K562 (cell line): Measurements from ENCODE around the gene SENP3. TPM values are rescaled to one million over a fixed set of nuclear protein-coding genes. Genes with fewer than 3 reads are reported as not detected.

Experiments used
- ATAC-seq: fragments of 200-7000 bp; cut with Tn5 transposase; 3 replicates; pipeline ENCODE4 v1.9.1; 2020; ENCODE audit warnings: moderate library complexity
- BruUV-seq: library from RNA; stranded (reverse); fragments of 400-500 nt; replicated peaks from 2 replicates; lab custom pipeline; 2021; lab: Mats Ljungman, UMichigan
- CTCF ChIA-PET: fragments of 300-600 bp; formaldehyde crosslinking; extraction: SDS; loops from one replicate; lab custom pipeline; 2021; ENCODE audit warnings: low intra/inter-chr PET ratio; lab: Yijun Ruan, JAX
- POLR2A ChIA-PET: fragments of 300-600, 350-650 bp; sonication (Branson Sonifier 250); formaldehyde crosslinking; extraction: SDS; loops from one replicate; lab custom pipeline; 2021; ENCODE audit warnings: antibody characterized with exemption, inconsistent platforms; lab: Yijun Ruan, JAX
- DNase-seq, 4 experiments: peaks; one replicate each; pipeline versions ENCODE4 v3.0.0 to v3.0.0-alpha.2; 2011 to 2018; ENCODE audit warnings: low spot score in 3 of 4, mixed read lengths in 3 of 4; ENCODE audit errors: extremely low read depth in 1 of 4
- FAIRE-seq: peaks from 2 replicates; lab custom pipeline; 2011; peaks lifted over from hg19 to GRCh38; lab: Jason Lieb, UNC
- H2AFZ ChIP-seq: 2 replicates; pipeline ENCODE4 v1.6.0; 2011; ENCODE audit warnings: low read depth, low read length, control low read depth, inconsistent platforms
- H3K27ac ChIP-seq: fragments of 200-600 bp; 3 replicates; pipeline ENCODE4 v1.8.0; 2011; ENCODE audit warnings: low read depth, mild to moderate bottlenecking, control low read depth, inconsistent platforms, low read length, moderate library complexity, mixed read lengths; ENCODE audit errors: extremely low read depth
- H3K27me3 ChIP-seq, 2 experiments: fragments of 300-600 bp in 1 of 2; 2 replicates in 1 of 2; 3 replicates in 1 of 2; pipeline versions ENCODE4 v1.6.0 to v1.8.0; 2011; ENCODE audit warnings: inconsistent platforms in 2 of 2, low read length in 2 of 2, mild to moderate bottlenecking in 1 of 2, mixed read lengths in 1 of 2, moderate library complexity in 1 of 2; ENCODE audit not compliant: control insufficient read depth in 2 of 2, insufficient read depth in 2 of 2
- H3K36me3 ChIP-seq: fragments of 300-600 bp; 3 replicates; pipeline ENCODE4 v1.8.0; 2011; ENCODE audit warnings: mild to moderate bottlenecking, low read length, inconsistent platforms; ENCODE audit not compliant: control insufficient read depth, insufficient read depth
- H3K4me1 ChIP-seq, 2 experiments: fragments of 200-600 bp in 1 of 2; replicated peaks in 1 of 2; 2 replicates in 1 of 2; 3 replicates in 1 of 2; pipeline versions ENCODE4 v1.5.1 to v1.8.0; 2011; ENCODE audit warnings: inconsistent platforms in 2 of 2, low read length in 2 of 2, mild to moderate bottlenecking in 1 of 2, mixed read lengths in 1 of 2, moderate library complexity in 1 of 2; ENCODE audit not compliant: control insufficient read depth in 2 of 2, insufficient read depth in 2 of 2
- H3K4me2 ChIP-seq: 2 replicates; pipeline ENCODE4 v1.6.1; 2011; ENCODE audit warnings: low read length, control low read depth, inconsistent platforms, mixed read lengths; ENCODE audit not compliant: insufficient read depth
- H3K4me3 ChIP-seq: fragments of 200-600 bp; sonication (generic), shearing (Covaris generic); 2 replicates; pipeline ENCODE4 v1.5.1; 2016; ENCODE audit warnings: control low read depth, inconsistent platforms
- H3K79me2 ChIP-seq: fragments of 200-600 bp; 3 replicates; pipeline ENCODE4 v1.8.0; 2011; ENCODE audit warnings: low read length, inconsistent platforms; ENCODE audit not compliant: control insufficient read depth, insufficient read depth
- H3K9ac ChIP-seq, 2 experiments: 2 replicates each; pipeline versions ENCODE4 v1.6.0 to v1.6.1; 2011; ENCODE audit warnings: low read depth in 2 of 2, low read length in 2 of 2, control low read depth in 1 of 2, inconsistent platforms in 1 of 2, mild to moderate bottlenecking in 1 of 2, mixed read lengths in 1 of 2; ENCODE audit not compliant: insufficient read depth in 1 of 2
- H3K9me1 ChIP-seq: one replicate; pipeline ENCODE4 v1.6.0; 2011; ENCODE audit warnings: inconsistent platforms, mild to moderate bottlenecking, low read length, moderate library complexity; ENCODE audit not compliant: control insufficient read depth, insufficient read depth
- H3K9me3 ChIP-seq: replicated peaks from 2 replicates; pipeline ENCODE4 v1.5.1; 2011; ENCODE audit warnings: low read depth, low read length, inconsistent platforms; ENCODE audit not compliant: control insufficient read depth, insufficient read depth
- H4K20me1 ChIP-seq: replicated peaks from 2 replicates; pipeline ENCODE4 v1.6.1; 2011; ENCODE audit warnings: low read length, inconsistent platforms, mixed read lengths; ENCODE audit not compliant: control insufficient read depth, insufficient read depth
- ARNT ChIP-seq, 2 experiments: fragments of 450-650 bp; IDR thresholded peaks; 2 replicates each; pipeline ENCODE4 v1.6.1; 2016; ENCODE audit warnings: mild to moderate bottlenecking in 1 of 2
- ATF1 ChIP-seq, 2 experiments: fragments of 450-650 bp in 1 of 2; IDR thresholded peaks; 2 replicates each; pipeline ENCODE4 v1.6.1; 2016; ENCODE audit warnings: missing compliant biosample characterization in 1 of 2, missing genetic modification characterization in 1 of 2
- CBFB ChIP-seq: sonication (generic); formaldehyde crosslinking; IDR thresholded peaks from 2 replicates; pipeline ENCODE4 v1.4.0; 2020; ENCODE audit warnings: mild to moderate bottlenecking, missing genetic modification reagents
- HMGN3 ChIP-seq: IDR thresholded peaks from 2 replicates; pipeline ENCODE4 v1.6.1; 2011; ENCODE audit warnings: borderline replicate concordance, low read depth, mild to moderate bottlenecking, mixed read lengths, low read length; ENCODE audit not compliant: insufficient read length; ENCODE audit errors: extremely low read depth
- POLR2B ChIP-seq: fragments of 450-650 bp; IDR thresholded peaks from 2 replicates; pipeline ENCODE4 v1.6.1; 2018; ENCODE audit warnings: low read depth; ENCODE audit not compliant: partially characterized antibody
- PTBP1 ChIP-seq: fragments of 200-400 bp; formaldehyde crosslinking; IDR thresholded peaks from 2 replicates; pipeline ENCODE4 v1.6.1; 2017; ENCODE audit warnings: low read depth, low read length
- SNAPC5 ChIP-seq: fragments of 250-450 bp; sonication (Bioruptor Pico); IDR thresholded peaks from 2 replicates; pipeline ENCODE4 v1.8.0; 2021; ENCODE audit warnings: moderate library complexity, mild to moderate bottlenecking, inconsistent platforms
- USF1 ChIP-seq: sonication (generic); formaldehyde crosslinking; IDR thresholded peaks from 2 replicates; pipeline ENCODE4 v1.9.0; 2022; ENCODE audit warnings: mild to moderate bottlenecking, missing genetic modification reagents
- ZBTB34 ChIP-seq: fragments of 250-450 bp; sonication (Bioruptor Pico); IDR thresholded peaks from 2 replicates; pipeline ENCODE4 v1.8.0; 2021; ENCODE audit warnings: mild to moderate bottlenecking, moderate library complexity
- ZNF707 ChIP-seq: fragments of 250-450 bp; sonication (Bioruptor Pico); conservative IDR thresholded peaks from 2 replicates; pipeline ENCODE4 v1.8.0; 2022; ENCODE audit warnings: inconsistent platforms, mild to moderate bottlenecking, moderate library complexity
- ZNF740 ChIP-seq, 3 experiments: fragments of 200-800 bp in 1 of 3; sonication (Bioruptor generic) in 1 of 3; sonication (generic) in 1 of 3; formaldehyde crosslinking in 1 of 3; IDR thresholded peaks; 2 replicates each; pipeline versions ENCODE4 v1.6.1 to v1.8.0; 2016 to 2022; ENCODE audit warnings: mild to moderate bottlenecking in 2 of 3, missing compliant biosample characterization in 2 of 3, missing genetic modification characterization in 2 of 3, missing genetic modification reagents in 1 of 3
- ZNF764 ChIP-seq: fragments of 250-450 bp; sonication (Bioruptor Pico); IDR thresholded peaks from 2 replicates; pipeline ENCODE4 v1.4.0; 2020; ENCODE audit warnings: low read depth, mild to moderate bottlenecking, moderate library complexity
- WGBS: fragments of 100-300 bp; shearing (Covaris generic); methylation state at CpG from one replicate; pipeline ENCODE4 v1.1.6; 2016; ENCODE audit warnings: low coverage, mixed read lengths; ENCODE audit not compliant: insufficient coverage; ENCODE audit errors: missing lambda C conversion rate; 5-methylcytosine and 5-hydroxymethylcytosine counted together
- in situ Hi-C: fragments of 300-500 bp; cut with MboI; formaldehyde crosslinking; loops from 4 replicates; pipeline ENCODE4 v1.15.0; 2018; ENCODE audit warnings: inconsistent platforms, mixed read lengths
- intact Hi-C: fragments of 100-400 bp; cut with micrococcal nuclease; formaldehyde crosslinking; loops from 2 replicates; pipeline ENCODE4 v1.14.2; 2022
- polyA plus RNA-seq, 8 experiments: library from polyadenylated mRNA; depleted of rRNA in 4 of 8; stranded (reverse) in 5 of 8; unstranded in 3 of 8; fragments of >200 nt; fragmentation: Nextera tagmentation in 2 of 8; fragmentation: Illumina TruSeq in 1 of 8; extraction: Ambion mirVana in 2 of 8; extraction: Trizol in 1 of 8; gene quantifications; 2 replicates each; pipeline versions ENCODE4 v1.2.1 to v1.2.3, GENCODE V29; 2011 to 2014; ENCODE audit warnings: inconsistent platforms in 1 of 8, missing spikeins in 1 of 8
- total RNA-seq, 7 experiments: library from RNA; depleted of rRNA in 6 of 7; stranded (reverse); fragments of >200 nt in 6 of 7; fragmentation: Illumina TruSeq in 2 of 7; extraction: Trizol in 2 of 7; gene quantifications; 2 replicates each; pipeline versions ENCODE4 v1.2.1 to v1.2.3, GENCODE V29; 2011 to 2021; ENCODE audit warnings: low replicate concordance in 1 of 7
- TF ChIP-seq, protein P1 (sequence below): fragments of 150-350 bp; conservative IDR thresholded peaks from 2 replicates; pipeline ENCODE4 v1.6.1; 2014; ENCODE audit warnings: low read length

SENP3 gene
- total and polyA plus RNA-seq, 9 of the 15 experiments (the other 6 are each of a cell fraction or from before 2014, with no cell fraction given): 0.63 to 102 (median 78.8) TPM

- BruUV-seq: no TSS peak
- H3K4me3 ChIP-seq: peak overlapping the region; percentile 47
- peak overlapping the region; percentile 94 for H3K4me2 ChIP-seq
- CTCF ChIA-PET: no interaction called here
- POLR2A ChIA-PET: interaction anchor here (1.2 to 3.4 kb wide), 3 partner anchors 10 to 104 kb away, joined by 7 to 46 read pairs (median 35); partner anchors contain the start of genes ATP1B2, TP53 and WRAP53
- peak overlapping the region; percentile 99 for H3K27ac ChIP-seq
- ATAC-seq: no peak
- DNase-seq: no peak
- FAIRE-seq: no peak
- in situ Hi-C loops: no loop called here
- no peaks in the 10 kb centered on the region for H3K9me3 ChIP-seq
- 78% methylated on average over 8 of the region's 36 CpGs for WGBS
- H3K79me2 ChIP-seq: peaks cover 75% of the 10 kb centered on the region
- no peaks in the 10 kb centered on the region for H3K9me1 ChIP-seq
- intact Hi-C loops: loop anchor here (5.0 kb wide), 1 partner anchor 35 kb away; no protein-coding TSS in a partner anchor
- H2AFZ ChIP-seq: peak overlapping the region; percentile 98
- H3K4me1 ChIP-seq: peaks cover 58 to 72% of the 10 kb centered on the region in 2 experiments
- H3K9ac ChIP-seq: peak overlapping the region; percentile 96 to 98
- peaks cover 29% of the 10 kb centered on the region for H3K36me3 ChIP-seq
- peaks cover 8% of the 10 kb centered on the region; the same call in 1 of the 2 replicates for H4K20me1 ChIP-seq
- no peaks in the 10 kb centered on the region for H3K27me3 ChIP-seq
- TF ChIP-seq HMGN3 (peak; percentile 39), POLR2B (no peak), CBFB (no peak), PTBP1 (no peak), ZNF740 (CRISPR knock-in tag; IDR thresholded peaks at IDR 0.05) (peak; percentile 48; the same call in 1 of the 2 replicates), ZNF740 (tag; IDR thresholded peaks at IDR 0.05) (peak in 1 of 2 experiments; percentile 65; a peak in 1 of 4 replicates), ZNF764 (no peak), ZNF707 (CRISPR knock-in tag) (0 out of 2 replicates have a peak, but pooled peaks have one; percentile 15), SNAPC5 (CRISPR knock-in tag) (no peak), ZBTB34 (CRISPR knock-in tag) (no peak; the same call in 1 of the 2 replicates), USF1 (CRISPR knock-in tag) (peak; percentile 56), ARNT (IDR thresholded peaks at IDR 0.05) (no peak), ATF1 (CRISPR knock-in tag; IDR thresholded peaks at IDR 0.05) (no peak), ATF1 (tag; IDR thresholded peaks at IDR 0.05) (no peak)
- TF ChIP-seq, protein P1, sequence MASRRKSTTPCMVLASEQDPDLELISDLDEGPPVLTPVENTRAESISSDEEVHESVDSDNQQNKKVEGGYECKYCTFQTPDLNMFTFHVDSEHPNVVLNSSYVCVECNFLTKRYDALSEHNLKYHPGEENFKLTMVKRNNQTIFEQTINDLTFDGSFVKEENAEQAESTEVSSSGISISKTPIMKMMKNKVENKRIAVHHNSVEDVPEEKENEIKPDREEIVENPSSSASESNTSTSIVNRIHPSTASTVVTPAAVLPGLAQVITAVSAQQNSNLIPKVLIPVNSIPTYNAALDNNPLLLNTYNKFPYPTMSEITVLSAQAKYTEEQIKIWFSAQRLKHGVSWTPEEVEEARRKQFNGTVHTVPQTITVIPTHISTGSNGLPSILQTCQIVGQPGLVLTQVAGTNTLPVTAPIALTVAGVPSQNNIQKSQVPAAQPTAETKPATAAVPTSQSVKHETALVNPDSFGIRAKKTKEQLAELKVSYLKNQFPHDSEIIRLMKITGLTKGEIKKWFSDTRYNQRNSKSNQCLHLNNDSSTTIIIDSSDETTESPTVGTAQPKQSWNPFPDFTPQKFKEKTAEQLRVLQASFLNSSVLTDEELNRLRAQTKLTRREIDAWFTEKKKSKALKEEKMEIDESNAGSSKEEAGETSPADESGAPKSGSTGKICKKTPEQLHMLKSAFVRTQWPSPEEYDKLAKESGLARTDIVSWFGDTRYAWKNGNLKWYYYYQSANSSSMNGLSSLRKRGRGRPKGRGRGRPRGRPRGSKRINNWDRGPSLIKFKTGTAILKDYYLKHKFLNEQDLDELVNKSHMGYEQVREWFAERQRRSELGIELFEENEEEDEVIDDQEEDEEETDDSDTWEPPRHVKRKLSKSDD: no peak
Measured at GRCh38 chr17:7582396-7583252, 20.9 kb downstream of the SENP3 start.
